NCI-H748 treated with DMSO at 0.1 percent for 48 hours (cell line): Measurements from ENCODE around the gene TATDN2.
"Not testable (repeated sequence)": the region's sequence is repeated elsewhere in the genome, so short reads cannot be mapped to it uniquely, and the experiment has no call there.

Source experiments
- DNase-seq: peaks from one replicate; lab custom pipeline; 2025; lab: John Stamatoyannopoulos, UW

The TATDN2 gene

GRCh38 chr3:10234526-10235230 lies 13.6 kb upstream of the TATDN2 start:
- DNase-seq, result no peak

GRCh38 chr3:10235551-10235950 lies 12.7 kb upstream of the TATDN2 start:
- DNase-seq, result no peak

DNA sequence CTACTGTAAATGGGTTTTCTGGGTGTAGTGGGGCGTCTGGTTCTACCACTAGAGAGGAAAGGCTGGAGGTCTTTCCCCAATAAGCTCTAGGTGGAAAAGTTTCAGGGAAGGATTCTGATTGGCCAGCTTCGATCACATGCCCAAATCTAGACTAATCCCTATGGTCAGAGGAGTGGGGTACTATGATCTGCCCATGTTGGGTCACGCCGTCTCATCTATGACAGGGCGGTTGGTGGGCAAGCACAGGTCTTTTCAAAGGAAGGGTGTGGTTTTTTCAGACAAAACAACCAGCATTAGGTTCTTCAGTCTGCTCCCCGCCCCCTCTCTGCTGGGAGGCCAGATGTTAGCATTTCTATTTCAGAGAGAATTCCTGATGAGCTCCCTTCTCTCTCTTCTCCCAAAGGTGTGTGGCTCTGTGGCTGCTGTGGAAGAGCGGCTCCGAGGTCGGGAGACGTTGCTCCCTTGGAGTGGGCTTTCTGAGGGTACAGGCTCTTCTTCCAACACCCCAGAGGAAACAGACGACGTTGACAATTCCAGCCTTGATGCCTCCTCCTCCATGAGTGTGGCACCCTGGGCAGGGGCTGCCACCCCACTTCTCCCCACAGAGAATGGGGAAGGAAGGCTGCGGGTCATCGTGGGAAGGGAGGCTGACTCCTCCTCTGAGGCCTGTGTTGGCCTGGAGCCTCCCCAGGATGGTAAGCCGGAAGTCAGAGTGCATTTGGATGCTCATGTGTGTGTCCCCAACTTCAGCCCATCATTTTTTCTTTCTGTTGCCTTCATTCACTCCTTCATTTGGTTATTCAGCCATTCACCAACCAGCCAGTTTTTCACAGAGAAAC lies 9.7 kb upstream of the TATDN2 start:
- DNase-seq, result no peak

GRCh38 chr3:10240799-10241198 lies 7.5 kb upstream of the TATDN2 start:
- no peak for DNase-seq

DNA sequence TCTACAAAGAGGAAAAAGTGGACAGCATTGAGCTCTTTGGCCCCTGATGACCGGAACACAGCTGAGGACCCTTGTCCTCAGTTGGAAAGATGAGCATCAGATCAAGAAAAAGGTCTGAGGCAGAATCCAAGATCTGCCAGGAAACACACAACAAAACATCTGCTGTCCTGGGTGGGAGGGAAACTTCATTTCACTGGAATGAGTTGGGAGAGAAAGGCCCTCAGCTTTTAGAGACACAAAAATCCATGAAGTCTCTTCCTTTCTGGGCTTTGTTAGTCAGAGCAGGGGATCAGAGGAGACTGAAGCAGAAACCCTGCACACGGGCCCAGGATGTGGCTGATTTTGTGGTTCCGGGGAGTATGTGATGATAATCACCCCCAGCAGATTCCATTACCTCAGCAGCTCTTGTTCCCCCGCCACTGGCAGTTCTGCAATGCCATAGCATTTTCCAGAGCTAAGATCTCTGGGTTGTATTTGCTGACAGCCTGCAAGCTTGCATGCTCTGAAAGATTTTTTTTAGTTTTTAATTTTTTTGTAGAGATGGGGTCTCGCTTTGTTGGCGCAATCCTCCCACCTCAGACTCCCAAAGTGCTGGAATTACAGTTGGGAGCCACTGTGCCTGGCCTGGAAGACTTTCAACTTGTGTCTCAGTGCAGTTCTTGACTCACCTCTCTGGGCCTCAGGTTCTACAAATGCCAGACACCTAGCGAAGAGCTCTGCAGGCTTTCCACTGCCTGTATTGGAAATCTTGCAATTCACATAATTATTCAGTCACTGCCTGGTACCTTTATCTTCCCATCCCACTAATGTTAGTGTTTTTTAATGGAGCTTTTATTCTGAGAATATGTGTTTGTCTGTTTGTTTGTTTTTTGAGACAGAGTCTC lies 5.8 kb upstream of the TATDN2 start:
- DNase-seq, result no peak

GRCh38 chr3:10244009-10244408 lies 4.2 kb upstream of the TATDN2 start:
- DNase-seq, result no peak

DNA sequence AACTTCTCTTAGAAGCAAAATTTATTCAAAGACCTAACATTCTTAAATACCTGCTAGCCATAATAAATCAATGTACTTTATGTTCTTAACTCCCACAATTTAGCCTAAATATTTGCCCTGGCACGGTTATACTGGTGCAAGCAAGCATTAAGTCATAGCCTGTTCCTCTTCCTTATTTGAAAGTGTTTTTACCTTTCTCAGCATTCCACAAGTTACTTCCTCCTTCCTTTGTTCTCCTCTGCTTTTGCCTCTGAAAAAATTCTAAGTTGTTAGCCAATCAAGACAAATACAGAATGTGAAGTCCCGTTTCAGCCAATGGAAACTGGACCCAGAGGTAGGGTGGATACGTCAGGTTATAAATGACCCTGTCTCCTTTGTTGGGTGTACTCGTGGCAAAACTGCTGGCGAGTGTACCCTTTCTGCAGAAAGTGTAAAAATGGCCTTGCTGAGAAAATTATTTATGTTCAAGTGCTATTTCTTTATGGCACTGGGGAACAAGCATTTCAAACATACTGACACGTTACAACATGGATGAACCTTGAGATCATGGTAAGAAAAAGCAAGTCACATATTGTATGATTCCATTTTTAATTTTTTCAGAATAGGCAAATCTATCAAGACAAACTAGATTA lies 3.1 kb upstream of the TATDN2 start:
- no peak for DNase-seq

DNA sequence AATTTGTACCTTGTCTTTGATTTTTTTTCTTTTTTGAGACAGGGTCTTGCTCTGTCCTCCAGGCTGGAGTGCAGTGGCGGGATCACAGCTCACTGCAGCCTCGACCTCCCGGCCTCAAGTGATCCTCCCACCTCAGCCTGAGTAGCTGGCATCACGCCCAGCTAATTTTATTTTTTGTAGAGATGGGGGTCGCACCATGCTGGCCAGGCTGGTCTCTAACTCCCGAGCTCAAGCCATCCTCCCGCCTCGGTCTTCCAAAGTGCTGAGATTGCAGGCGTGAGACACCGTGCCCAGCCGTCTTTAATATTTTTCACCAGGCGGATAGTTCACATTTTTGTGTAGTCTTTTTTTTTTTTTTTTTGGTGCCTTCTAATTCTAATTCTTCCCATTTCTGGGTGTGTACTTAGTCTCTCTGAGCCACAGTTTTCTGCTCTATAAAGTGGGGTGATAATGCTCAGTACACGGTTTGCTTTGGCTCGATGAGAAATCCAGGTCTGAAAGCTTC lies 528 bp upstream of the TATDN2 start:
- DNase-seq, result no peak

GRCh38 chr3:10248984-10249748 lies 907 bp downstream of the TATDN2 start:
- DNase-seq, result no peak

- DNase-seq, result no peak
These were observed 1.6 kb downstream of the TATDN2 start for GRCh38 chr3:10249833-10250232.

GRCh38 chr3:10251006-10251405 lies 2.7 kb downstream of the TATDN2 start:
- DNase-seq, result no peak

GRCh38 chr3:10253731-10254130 lies 5.5 kb downstream of the TATDN2 start:
- DNase-seq, result no peak

- DNase-seq, result no peak
These were observed 7.6 kb downstream of the TATDN2 start for GRCh38 chr3:10255835-10256234.

DNA sequence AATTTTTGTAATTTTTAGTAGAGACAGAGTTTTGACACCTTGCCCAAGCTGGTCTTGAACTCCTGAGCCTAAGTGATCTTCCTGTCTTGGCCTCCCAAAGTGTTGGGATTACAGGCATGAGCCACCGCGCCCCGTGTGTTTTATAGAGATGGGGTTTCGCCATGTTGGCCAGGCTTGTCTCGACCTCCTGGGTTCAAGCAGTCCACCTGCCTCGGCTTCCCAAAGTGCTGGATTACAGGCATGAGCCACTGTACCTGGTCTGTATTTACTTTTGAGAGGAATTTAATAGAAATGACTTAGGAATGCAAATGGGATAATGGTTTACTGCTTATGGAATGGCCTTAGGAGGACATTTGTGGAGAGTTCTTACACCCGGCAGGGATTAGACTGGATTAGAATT lies 10.8 kb downstream of the TATDN2 start:
- no peak for DNase-seq

GRCh38 chr3:10259798-10260197 lies 11.5 kb downstream of the TATDN2 start:
- DNase-seq, result no peak

- no peak for DNase-seq
These were observed 12.0 kb downstream of the TATDN2 start for GRCh38 chr3:10260211-10260701.

- no peak for DNase-seq
These were observed 13.8 kb downstream of the TATDN2 start for GRCh38 chr3:10262027-10262426.

DNA sequence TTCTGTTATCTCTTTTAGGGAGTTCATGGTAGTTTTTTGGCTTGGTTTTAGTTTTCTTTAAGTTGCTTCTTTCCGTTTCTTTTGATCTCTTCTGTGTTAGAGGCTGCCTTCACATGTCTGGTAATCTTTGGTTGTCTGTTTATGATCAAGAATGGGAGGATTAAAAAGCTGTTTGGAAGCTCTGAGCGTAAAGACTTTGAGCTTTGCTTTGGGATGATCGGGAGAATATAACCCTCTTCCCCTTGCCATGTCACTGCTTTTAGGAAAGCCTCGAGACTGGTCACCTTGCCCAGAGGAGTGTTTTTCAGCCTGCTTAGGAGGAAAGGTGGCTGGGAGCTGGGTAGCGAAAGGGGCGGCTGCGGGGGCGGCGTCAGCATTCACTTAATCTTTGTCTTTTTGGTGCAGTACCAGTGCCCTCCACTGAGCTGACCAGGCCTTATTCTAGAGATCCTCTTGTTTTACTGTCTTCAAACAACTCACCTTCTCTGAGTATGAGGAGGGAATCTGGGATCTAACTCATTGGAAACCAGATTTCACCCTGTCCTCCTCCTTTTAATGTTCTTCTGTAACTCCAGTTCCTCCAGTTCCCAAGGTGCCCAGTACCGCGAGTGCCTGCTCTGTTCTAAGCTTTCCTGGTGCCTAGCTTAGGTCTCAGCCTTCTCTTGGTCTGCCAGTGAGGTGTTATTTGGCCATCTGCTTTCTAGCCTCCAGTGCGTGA lies 15.5 kb downstream of the TATDN2 start:
- DNase-seq, result no peak

GRCh38 chr3:10265833-10266232 lies 17.6 kb downstream of the TATDN2 start:
- no peak for DNase-seq

- DNase-seq, result not testable (repeated sequence)
These were observed 18.7 kb downstream of the TATDN2 start for GRCh38 chr3:10266936-10267335.
